ENCODE results near the gene TTR. TPM values are rescaled to one million over a fixed set of nuclear protein-coding genes. Genes with fewer than 3 reads are reported as not detected.

The TTR gene
- total and polyA plus RNA-seq, 2 of the 13 experiments (the other 11 are each of a cell fraction or from before 2014, with no cell fraction given): 91.3 to 496 TPM

DNA sequence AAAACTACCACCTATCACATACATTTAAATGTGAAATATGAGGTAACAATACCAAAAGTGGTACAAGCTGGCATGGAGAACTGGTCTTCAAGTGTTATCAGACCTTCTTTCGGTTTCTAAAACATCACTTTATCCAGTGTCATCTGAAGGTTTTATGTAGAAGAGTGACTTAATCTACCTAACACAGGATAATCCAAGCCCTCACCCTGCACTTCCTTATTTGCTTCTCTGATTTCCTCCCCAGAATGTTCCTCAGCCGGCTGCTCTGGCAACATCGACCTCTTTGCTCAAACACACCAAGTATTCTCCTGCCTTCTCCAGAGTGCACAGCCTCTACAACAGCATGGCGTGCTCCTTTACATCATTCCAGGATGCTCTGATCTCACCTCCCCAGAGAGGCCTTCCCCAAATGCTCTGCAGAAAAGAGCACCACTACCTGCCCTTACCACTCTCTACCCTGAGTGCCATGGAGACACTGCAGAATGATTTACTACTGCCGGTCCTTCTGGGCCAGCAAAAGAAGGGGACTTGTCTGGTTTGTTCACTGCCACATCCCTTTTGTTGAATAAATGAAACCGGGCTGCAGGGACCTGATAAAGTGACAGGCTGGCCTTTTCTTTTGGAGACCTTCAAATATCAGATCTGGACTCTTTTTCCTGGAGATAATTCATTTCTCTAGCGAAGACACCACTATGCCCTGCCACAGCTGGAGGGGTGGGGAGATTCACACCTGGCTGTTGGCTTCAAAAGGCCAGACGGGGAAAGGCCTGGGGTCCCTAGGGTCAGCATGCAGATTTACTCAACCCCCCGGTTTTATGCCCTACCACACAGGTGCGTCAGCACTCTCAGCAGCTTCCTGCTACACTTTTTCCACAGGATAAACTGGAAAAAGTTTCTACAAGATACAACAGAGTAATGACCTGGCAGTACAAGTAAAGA lies 42.0 kb downstream of the TTR start:
- FAIRE-seq: no peak
- in situ Hi-C loops (cut with HindIII; ENCODE audit: extremely low pct_ligation_motif_present, low pct_unique_long_range_greater_than_20kb) (no loop called here), intact Hi-C loops (cut with micrococcal nuclease; ENCODE audit: unreplicated experiment) (no loop called here)

More for the DNA sequence above, 42.0 kb downstream of the TTR start:
- CTCF ChIA-PET (ENCODE audit: low intra/inter-chr PET ratio, low total read pairs): no interaction called here
- no peaks in the 10 kb centered on the region for H3K9me3 ChIP-seq (ENCODE audit: low read length)
- H4K20me1 ChIP-seq (ENCODE audit: insufficient read depth, low read length): no peaks in the 10 kb centered on the region
- H3K79me2 ChIP-seq (ENCODE audit: insufficient read depth, low read length): no peaks in the 10 kb centered on the region
- no peaks in the 10 kb centered on the region for H3K27me3 ChIP-seq (ENCODE audit: control insufficient read depth in 1 of 2, insufficient read depth in 2 of 2, low read length in 2 of 2)
- H3K4me3 ChIP-seq (replicated peaks in 1 of 3; ENCODE audit: insufficient read depth in 1 of 3, low read depth in 2 of 3, low read length in 3 of 3): no peak overlapping the region
- no peaks in the 10 kb centered on the region for H3K4me1 ChIP-seq (ENCODE audit: insufficient read depth, low read length)
- no peak overlapping the region for H2AFZ ChIP-seq (ENCODE audit: low read length)
- H3K27ac ChIP-seq (ENCODE audit: extremely low read length, insufficient read depth, low read length): no peak overlapping the region
- DNase-seq (ENCODE audit: low spot score) (no peak), ATAC-seq (no peak)
- H3K4me2 ChIP-seq (ENCODE audit: low read depth, low read length): no peak overlapping the region
- no peaks in the 10 kb centered on the region for H3K36me3 ChIP-seq (replicated peaks in 1 of 2; ENCODE audit: control insufficient read depth in 1 of 2, insufficient read depth in 2 of 2, low read length in 2 of 2)
- no TSS peak for BruUV-seq (replicated peaks)
- WGBS (ENCODE audit: low lambda C conversion rate): 67% methylated on average over 10 of the region's 10 CpGs
- TF ChIP-seq, protein P1, sequence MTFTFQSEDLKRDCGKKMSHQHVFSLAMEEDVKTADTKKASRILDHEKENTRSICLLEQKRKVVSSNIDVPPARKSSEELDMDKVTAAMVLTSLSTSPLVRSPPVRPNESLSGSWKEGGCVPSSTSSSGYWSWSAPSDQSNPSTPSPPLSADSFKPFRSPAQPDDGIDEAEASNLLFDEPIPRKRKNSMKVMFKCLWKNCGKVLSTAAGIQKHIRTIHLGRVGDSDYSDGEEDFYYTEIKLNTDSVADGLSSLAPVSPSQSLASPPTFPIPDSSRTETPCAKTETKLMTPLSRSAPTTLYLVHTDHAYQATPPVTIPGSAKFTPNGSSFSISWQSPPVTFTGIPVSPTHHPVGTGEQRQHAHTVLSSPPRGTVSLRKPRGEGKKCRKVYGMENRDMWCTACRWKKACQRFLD (CRISPR knock-in tag; IDR thresholded peaks at IDR 0.05; ENCODE audit: borderline replicate concordance): no peak
- no peak for TF ChIP-seq SRF (IDR thresholded peaks at IDR 0.05; ENCODE audit: low read depth, low read length)
- TF ChIP-seq DNMT3B (CRISPR knock-in tag; conservative IDR thresholded peaks at IDR 0.05): no peak
- TF ChIP-seq, protein P2, sequence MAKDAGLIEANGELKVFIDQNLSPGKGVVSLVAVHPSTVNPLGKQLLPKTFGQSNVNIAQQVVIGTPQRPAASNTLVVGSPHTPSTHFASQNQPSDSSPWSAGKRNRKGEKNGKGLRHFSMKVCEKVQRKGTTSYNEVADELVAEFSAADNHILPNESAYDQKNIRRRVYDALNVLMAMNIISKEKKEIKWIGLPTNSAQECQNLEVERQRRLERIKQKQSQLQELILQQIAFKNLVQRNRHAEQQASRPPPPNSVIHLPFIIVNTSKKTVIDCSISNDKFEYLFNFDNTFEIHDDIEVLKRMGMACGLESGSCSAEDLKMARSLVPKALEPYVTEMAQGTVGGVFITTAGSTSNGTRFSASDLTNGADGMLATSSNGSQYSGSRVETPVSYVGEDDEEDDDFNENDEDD (CRISPR knock-in tag; IDR thresholded peaks at IDR 0.05; ENCODE audit: borderline replicate concordance): no peak
- TF ChIP-seq, protein P3, sequence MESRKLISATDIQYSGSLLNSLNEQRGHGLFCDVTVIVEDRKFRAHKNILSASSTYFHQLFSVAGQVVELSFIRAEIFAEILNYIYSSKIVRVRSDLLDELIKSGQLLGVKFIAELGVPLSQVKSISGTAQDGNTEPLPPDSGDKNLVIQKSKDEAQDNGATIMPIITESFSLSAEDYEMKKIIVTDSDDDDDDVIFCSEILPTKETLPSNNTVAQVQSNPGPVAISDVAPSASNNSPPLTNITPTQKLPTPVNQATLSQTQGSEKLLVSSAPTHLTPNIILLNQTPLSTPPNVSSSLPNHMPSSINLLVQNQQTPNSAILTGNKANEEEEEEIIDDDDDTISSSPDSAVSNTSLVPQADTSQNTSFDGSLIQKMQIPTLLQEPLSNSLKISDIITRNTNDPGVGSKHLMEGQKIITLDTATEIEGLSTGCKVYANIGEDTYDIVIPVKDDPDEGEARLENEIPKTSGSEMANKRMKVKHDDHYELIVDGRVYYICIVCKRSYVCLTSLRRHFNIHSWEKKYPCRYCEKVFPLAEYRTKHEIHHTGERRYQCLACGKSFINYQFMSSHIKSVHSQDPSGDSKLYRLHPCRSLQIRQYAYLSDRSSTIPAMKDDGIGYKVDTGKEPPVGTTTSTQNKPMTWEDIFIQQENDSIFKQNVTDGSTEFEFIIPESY (CRISPR knock-in tag; IDR thresholded peaks at IDR 0.05): no peak
- POLR2A ChIA-PET: no interaction called here
- no peak overlapping the region for H3K9ac ChIP-seq (ENCODE audit: insufficient read depth, low read depth, low read length)

Measured in HepG2 (cell line).